K562 (cell line): ENCODE results near the gene EGR4. TPM values are rescaled to one million over a fixed set of nuclear protein-coding genes. Genes with fewer than 3 reads are reported as not detected.
A peak's percentile ranks its signal among the peaks of the same experiment; 100 is the strongest.

ENCODE experiments used
- ATAC-seq: fragments of 200-7000 bp; cut with Tn5 transposase; 3 replicates; pipeline ENCODE4 v1.9.1; 2020; ENCODE audit warnings: moderate library complexity
- BruUV-seq: library from RNA; stranded (reverse); fragments of 400-500 nt; replicated peaks from 2 replicates; lab custom pipeline; 2021; lab: Mats Ljungman, UMichigan
- CTCF ChIA-PET: fragments of 300-600 bp; formaldehyde crosslinking; extraction: SDS; loops from one replicate; lab custom pipeline; 2021; ENCODE audit warnings: low intra/inter-chr PET ratio; lab: Yijun Ruan, JAX
- POLR2A ChIA-PET: fragments of 300-600, 350-650 bp; sonication (Branson Sonifier 250); formaldehyde crosslinking; extraction: SDS; loops from one replicate; lab custom pipeline; 2021; ENCODE audit warnings: antibody characterized with exemption, inconsistent platforms; lab: Yijun Ruan, JAX
- DNase-seq, 4 experiments: peaks; one replicate each; pipeline versions ENCODE4 v3.0.0 to v3.0.0-alpha.2; 2011 to 2018; ENCODE audit warnings: low spot score in 3 of 4, mixed read lengths in 3 of 4; ENCODE audit errors: extremely low read depth in 1 of 4
- FAIRE-seq: peaks from 2 replicates; lab custom pipeline; 2011; peaks lifted over from hg19 to GRCh38; lab: Jason Lieb, UNC
- H2AFZ ChIP-seq: 2 replicates; pipeline ENCODE4 v1.6.0; 2011; ENCODE audit warnings: low read depth, low read length, control low read depth, inconsistent platforms
- H3K27ac ChIP-seq: fragments of 200-600 bp; 3 replicates; pipeline ENCODE4 v1.8.0; 2011; ENCODE audit warnings: low read depth, mild to moderate bottlenecking, control low read depth, inconsistent platforms, low read length, moderate library complexity, mixed read lengths; ENCODE audit errors: extremely low read depth
- H3K27me3 ChIP-seq, 2 experiments: fragments of 300-600 bp in 1 of 2; 2 replicates in 1 of 2; 3 replicates in 1 of 2; pipeline versions ENCODE4 v1.6.0 to v1.8.0; 2011; ENCODE audit warnings: inconsistent platforms in 2 of 2, low read length in 2 of 2, mild to moderate bottlenecking in 1 of 2, mixed read lengths in 1 of 2, moderate library complexity in 1 of 2; ENCODE audit not compliant: control insufficient read depth in 2 of 2, insufficient read depth in 2 of 2
- H3K36me3 ChIP-seq: fragments of 300-600 bp; 3 replicates; pipeline ENCODE4 v1.8.0; 2011; ENCODE audit warnings: mild to moderate bottlenecking, low read length, inconsistent platforms; ENCODE audit not compliant: control insufficient read depth, insufficient read depth
- H3K4me1 ChIP-seq, 2 experiments: fragments of 200-600 bp in 1 of 2; replicated peaks in 1 of 2; 2 replicates in 1 of 2; 3 replicates in 1 of 2; pipeline versions ENCODE4 v1.5.1 to v1.8.0; 2011; ENCODE audit warnings: inconsistent platforms in 2 of 2, low read length in 2 of 2, mild to moderate bottlenecking in 1 of 2, mixed read lengths in 1 of 2, moderate library complexity in 1 of 2; ENCODE audit not compliant: control insufficient read depth in 2 of 2, insufficient read depth in 2 of 2
- H3K4me2 ChIP-seq: 2 replicates; pipeline ENCODE4 v1.6.1; 2011; ENCODE audit warnings: low read length, control low read depth, inconsistent platforms, mixed read lengths; ENCODE audit not compliant: insufficient read depth
- H3K4me3 ChIP-seq: fragments of 200-600 bp; sonication (generic), shearing (Covaris generic); 2 replicates; pipeline ENCODE4 v1.5.1; 2016; ENCODE audit warnings: control low read depth, inconsistent platforms
- H3K79me2 ChIP-seq: fragments of 200-600 bp; 3 replicates; pipeline ENCODE4 v1.8.0; 2011; ENCODE audit warnings: low read length, inconsistent platforms; ENCODE audit not compliant: control insufficient read depth, insufficient read depth
- H3K9ac ChIP-seq, 2 experiments: 2 replicates each; pipeline versions ENCODE4 v1.6.0 to v1.6.1; 2011; ENCODE audit warnings: low read depth in 2 of 2, low read length in 2 of 2, control low read depth in 1 of 2, inconsistent platforms in 1 of 2, mild to moderate bottlenecking in 1 of 2, mixed read lengths in 1 of 2; ENCODE audit not compliant: insufficient read depth in 1 of 2
- H3K9me1 ChIP-seq: one replicate; pipeline ENCODE4 v1.6.0; 2011; ENCODE audit warnings: inconsistent platforms, mild to moderate bottlenecking, low read length, moderate library complexity; ENCODE audit not compliant: control insufficient read depth, insufficient read depth
- H3K9me3 ChIP-seq: replicated peaks from 2 replicates; pipeline ENCODE4 v1.5.1; 2011; ENCODE audit warnings: low read depth, low read length, inconsistent platforms; ENCODE audit not compliant: control insufficient read depth, insufficient read depth
- H4K20me1 ChIP-seq: replicated peaks from 2 replicates; pipeline ENCODE4 v1.6.1; 2011; ENCODE audit warnings: low read length, inconsistent platforms, mixed read lengths; ENCODE audit not compliant: control insufficient read depth, insufficient read depth
- EHMT2 ChIP-seq: fragments of 450-650 bp; IDR thresholded peaks from 2 replicates; pipeline ENCODE4 v1.6.1; 2018; ENCODE audit warnings: antibody characterized with exemption
- ETV5 ChIP-seq: sonication (generic); formaldehyde crosslinking; IDR thresholded peaks from 2 replicates; pipeline ENCODE4 v1.4.0; 2020; ENCODE audit warnings: low read depth, mild to moderate bottlenecking, missing genetic modification reagents
- HDAC8 ChIP-seq: fragments of 450-650 bp; IDR thresholded peaks from 2 replicates; pipeline ENCODE4 v1.6.1; 2016; ENCODE audit warnings: mild to moderate bottlenecking, missing genetic modification characterization, moderate library complexity, missing compliant biosample characterization
- IRF2 ChIP-seq: sonication (generic); formaldehyde crosslinking; IDR thresholded peaks from 2 replicates; pipeline ENCODE4 v1.8.1; 2022; ENCODE audit warnings: mild to moderate bottlenecking, missing genetic modification reagents
- RAD21 ChIP-seq, 2 experiments: fragments of 250-450 bp in 1 of 2; fragments of 450-650 bp in 1 of 2; sonication (Bioruptor Pico) in 1 of 2; formaldehyde crosslinking in 1 of 2; IDR thresholded peaks in 1 of 2; conservative IDR thresholded peaks in 1 of 2; 2 replicates each; pipeline versions ENCODE4 v1.4.0 to v1.8.0; 2020 to 2022; ENCODE audit warnings: mild to moderate bottlenecking in 2 of 2, moderate library complexity in 1 of 2
- RCOR1 ChIP-seq, 2 experiments: IDR thresholded peaks; 2 replicates each; pipeline ENCODE4 v1.6.1; 2012; ENCODE audit warnings: low read depth in 2 of 2, low read length in 2 of 2, borderline replicate concordance in 1 of 2, improper control_type of control experiment in 1 of 2
- REST ChIP-seq, 2 experiments: fragments of 450-650 bp; formaldehyde crosslinking in 1 of 2; IDR thresholded peaks; 2 replicates each; pipeline versions ENCODE4 v1.4.0 to v1.6.1; 2014 to 2020; ENCODE audit warnings: mild to moderate bottlenecking in 2 of 2, borderline replicate concordance in 1 of 2, low read depth in 1 of 2
- WGBS: fragments of 100-300 bp; shearing (Covaris generic); methylation state at CpG from one replicate; pipeline ENCODE4 v1.1.6; 2016; ENCODE audit warnings: low coverage, mixed read lengths; ENCODE audit not compliant: insufficient coverage; ENCODE audit errors: missing lambda C conversion rate; 5-methylcytosine and 5-hydroxymethylcytosine counted together
- in situ Hi-C: fragments of 300-500 bp; cut with MboI; formaldehyde crosslinking; loops from 4 replicates; pipeline ENCODE4 v1.15.0; 2018; ENCODE audit warnings: inconsistent platforms, mixed read lengths
- intact Hi-C: fragments of 100-400 bp; cut with micrococcal nuclease; formaldehyde crosslinking; loops from 2 replicates; pipeline ENCODE4 v1.14.2; 2022
- polyA plus RNA-seq, 8 experiments: library from polyadenylated mRNA; depleted of rRNA in 4 of 8; stranded (reverse) in 5 of 8; unstranded in 3 of 8; fragments of >200 nt; fragmentation: Nextera tagmentation in 2 of 8; fragmentation: Illumina TruSeq in 1 of 8; extraction: Ambion mirVana in 2 of 8; extraction: Trizol in 1 of 8; gene quantifications; 2 replicates each; pipeline versions ENCODE4 v1.2.1 to v1.2.3, GENCODE V29; 2011 to 2014; ENCODE audit warnings: inconsistent platforms in 1 of 8, missing spikeins in 1 of 8
- total RNA-seq, 7 experiments: library from RNA; depleted of rRNA in 6 of 7; stranded (reverse); fragments of >200 nt in 6 of 7; fragmentation: Illumina TruSeq in 2 of 7; extraction: Trizol in 2 of 7; gene quantifications; 2 replicates each; pipeline versions ENCODE4 v1.2.1 to v1.2.3, GENCODE V29; 2011 to 2021; ENCODE audit warnings: low replicate concordance in 1 of 7
- TF ChIP-seq, protein P1 (sequence below), 3 experiments: IDR thresholded peaks in 2 of 3; conservative IDR thresholded peaks in 1 of 3; 2 replicates each; pipeline ENCODE4 v1.5.1; 2011 to 2012; ENCODE audit warnings: low read length in 3 of 3, mild to moderate bottlenecking in 3 of 3, control low read depth in 2 of 3, improper control_type of control experiment in 1 of 3, inconsistent platforms in 1 of 3, low read depth in 1 of 3, mixed read lengths in 1 of 3, moderate library complexity in 1 of 3; ENCODE audit not compliant: insufficient read depth in 2 of 3

EGR4 gene
- total and polyA plus RNA-seq, 9 of the 15 experiments (the other 6 are each of a cell fraction or from before 2014, with no cell fraction given): not detected

- Histone ChIP-seq H3K4me2 (no peak overlapping the region), H3K27ac (no peak overlapping the region), H3K79me2 (no peaks in the 10 kb centered on the region), H3K9me3 (no peaks in the 10 kb centered on the region), H3K9me1 (no peaks in the 10 kb centered on the region), H3K4me3 (no peak overlapping the region), H3K4me1 (peaks cover 0 to 28% of the 10 kb centered on the region in 2 experiments; a peak in 3 of 5 replicates), H3K27me3 (peaks cover 5 to 27% of the 10 kb centered on the region in 2 experiments; a peak in 4 of 5 replicates), H2AFZ (no peak overlapping the region), H3K9ac (no peak overlapping the region), H3K36me3 (no peaks in the 10 kb centered on the region), H4K20me1 (peaks cover 3% of the 10 kb centered on the region; the same call in 1 of the 2 replicates)
- peak; percentile 72 for ATAC-seq
- BruUV-seq: no TSS peak
- in situ Hi-C loops: no loop called here
- intact Hi-C loops: no loop called here
- peak in 1 of 4 experiments; percentile 57 for DNase-seq
- CTCF ChIA-PET: no interaction called here
- FAIRE-seq: peak; percentile 88
- WGBS: under 1% methylated on average over 6 of the region's 6 CpGs
- POLR2A ChIA-PET: no interaction called here
- TF ChIP-seq ETV5 (CRISPR knock-in tag): no peak
- no peak for TF ChIP-seq IRF2 (CRISPR knock-in tag)
- peak in 1 of 2 experiments; percentile 48; a peak in 1 of 4 replicates for TF ChIP-seq RCOR1 (IDR thresholded peaks at IDR 0.05; ENCODE audit: borderline replicate concordance in 1 of 2, low read depth in 2 of 2, low read length in 2 of 2)
- TF ChIP-seq, protein P1, sequence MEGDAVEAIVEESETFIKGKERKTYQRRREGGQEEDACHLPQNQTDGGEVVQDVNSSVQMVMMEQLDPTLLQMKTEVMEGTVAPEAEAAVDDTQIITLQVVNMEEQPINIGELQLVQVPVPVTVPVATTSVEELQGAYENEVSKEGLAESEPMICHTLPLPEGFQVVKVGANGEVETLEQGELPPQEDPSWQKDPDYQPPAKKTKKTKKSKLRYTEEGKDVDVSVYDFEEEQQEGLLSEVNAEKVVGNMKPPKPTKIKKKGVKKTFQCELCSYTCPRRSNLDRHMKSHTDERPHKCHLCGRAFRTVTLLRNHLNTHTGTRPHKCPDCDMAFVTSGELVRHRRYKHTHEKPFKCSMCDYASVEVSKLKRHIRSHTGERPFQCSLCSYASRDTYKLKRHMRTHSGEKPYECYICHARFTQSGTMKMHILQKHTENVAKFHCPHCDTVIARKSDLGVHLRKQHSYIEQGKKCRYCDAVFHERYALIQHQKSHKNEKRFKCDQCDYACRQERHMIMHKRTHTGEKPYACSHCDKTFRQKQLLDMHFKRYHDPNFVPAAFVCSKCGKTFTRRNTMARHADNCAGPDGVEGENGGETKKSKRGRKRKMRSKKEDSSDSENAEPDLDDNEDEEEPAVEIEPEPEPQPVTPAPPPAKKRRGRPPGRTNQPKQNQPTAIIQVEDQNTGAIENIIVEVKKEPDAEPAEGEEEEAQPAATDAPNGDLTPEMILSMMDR (IDR thresholded peaks at IDR 0.05 in 2 of 3, conservative IDR thresholded peaks at IDR 0.05 in 1 of 3; ENCODE audit: insufficient read depth in 2 of 3, low read depth in 1 of 3, low read length in 3 of 3): peak; percentile 59 to 74 (median 63)
- peak in 1 of 2 experiments; percentile 38; a peak in 2 of 4 replicates for TF ChIP-seq RAD21 (CRISPR knock-in tag; conservative IDR thresholded peaks at IDR 0.05 in 1 of 2, IDR thresholded peaks at IDR 0.05 in 1 of 2)
- TF ChIP-seq EHMT2: 0 out of 2 replicates have a peak, but pooled peaks have one; percentile 26
- no peak for TF ChIP-seq HDAC8 (tag)
- TF ChIP-seq REST (IDR thresholded peaks at IDR 0.05; ENCODE audit: borderline replicate concordance): peak; percentile 39; the same call in 1 of the 2 replicates
- TF ChIP-seq REST (CRISPR knock-in tag; IDR thresholded peaks at IDR 0.05; ENCODE audit: low read depth): no peak
Measured at GRCh38 chr2:73290049-73290839, 3.1 kb downstream of the EGR4 start.
